A673 (cell line): ENCODE measurements around the gene SLC23A2. TPM values are rescaled to one million over a fixed set of nuclear protein-coding genes. Genes with fewer than 3 reads are reported as not detected.

ENCODE experiments used
- BruUV-seq: library from RNA; stranded (reverse); fragments of 400-500 nt; replicated peaks from 2 replicates; lab custom pipeline; 2021; lab: Mats Ljungman, UMichigan
- CTCF ChIA-PET: fragments of 300-600 bp; sonication (Branson Sonifier 250); formaldehyde crosslinking; loops from one replicate; lab custom pipeline; 2022; ENCODE audit warnings: antibody characterized with exemption; lab: Charles Lee
- POLR2A ChIA-PET: fragments of 300-600 bp; sonication (Branson Sonifier 250); formaldehyde crosslinking; loops from one replicate; lab custom pipeline; 2022; ENCODE audit warnings: antibody characterized with exemption; ENCODE audit not compliant: low non-redundant PET; lab: Charles Lee
- DNase-seq: peaks from one replicate; pipeline ENCODE4 v3.0.0-alpha.2; 2015; ENCODE audit warnings: low spot score
- H3K27ac ChIP-seq: fragments of 200-600 bp; sonication (generic); 2 replicates; pipeline ENCODE4 v1.5.1; 2016; ENCODE audit warnings: mixed run types, low read depth, mild to moderate bottlenecking, mixed read lengths, antibody characterized with exemption, low read length; ENCODE audit not compliant: poor library complexity, severe bottlenecking
- H3K27me3 ChIP-seq: fragments of 200-600 bp; sonication (generic); replicated peaks from 2 replicates; pipeline ENCODE4 v1.6.1; 2017; ENCODE audit warnings: mixed run types, low read depth, mild to moderate bottlenecking, mixed read lengths, antibody characterized with exemption, low read length; ENCODE audit not compliant: insufficient read depth, poor library complexity
- H3K36me3 ChIP-seq: fragments of 200-600 bp; sonication (generic); 2 replicates; pipeline ENCODE4 v1.6.1; 2016; ENCODE audit warnings: mixed run types, mild to moderate bottlenecking, mixed read lengths, antibody characterized with exemption, low read length; ENCODE audit not compliant: insufficient read depth, poor library complexity, severe bottlenecking
- H3K4me1 ChIP-seq: fragments of 200-600 bp; sonication (generic); 2 replicates; pipeline ENCODE4 v1.6.1; 2017; ENCODE audit warnings: mixed run types, mild to moderate bottlenecking, mixed read lengths, antibody characterized with exemption, low read length; ENCODE audit not compliant: insufficient read depth, poor library complexity, severe bottlenecking
- H3K4me3 ChIP-seq: fragments of 200-600 bp; sonication (generic); 2 replicates; pipeline ENCODE4 v1.5.1; 2016; ENCODE audit warnings: low read depth, mixed run types, mild to moderate bottlenecking, mixed read lengths, low read length; ENCODE audit not compliant: poor library complexity, severe bottlenecking
- H3K9me3 ChIP-seq: fragments of 200-600 bp; sonication (generic); 2 replicates; pipeline ENCODE4 v1.6.1; 2016; ENCODE audit warnings: mixed run types, low read depth, mild to moderate bottlenecking, mixed read lengths, antibody characterized with exemption, low read length; ENCODE audit not compliant: poor library complexity, severe bottlenecking
- EZH2 ChIP-seq: fragments of 200-600 bp; sonication (generic); IDR thresholded peaks from 2 replicates; pipeline ENCODE4 v1.6.1; 2017; ENCODE audit warnings: borderline replicate concordance, low read depth, mild to moderate bottlenecking, mixed read lengths, antibody characterized with exemption, low read length; ENCODE audit not compliant: poor library complexity, severe bottlenecking
- intact Hi-C: fragments of 100-400 bp; cut with micrococcal nuclease; formaldehyde crosslinking; loops from one replicate; pipeline ENCODE4 v1.10.0; 2022; ENCODE audit not compliant: unreplicated experiment
- total RNA-seq: library from RNA; stranded (reverse); gene quantifications from 2 replicates; pipeline ENCODE4 v1.2.3, GENCODE V29; 2021
- TF ChIP-seq, protein P1 (sequence below): fragments of 300-800, 200-600 bp; sonication (generic); conservative IDR thresholded peaks from 2 replicates; pipeline ENCODE4 v1.5.1; 2017; ENCODE audit warnings: low read depth, mild to moderate bottlenecking, antibody characterized with exemption, low read length, moderate library complexity, mixed read lengths

SLC23A2 gene
- total RNA-seq, 1 experiment from 2014 or later: 29.4 TPM

DNA sequence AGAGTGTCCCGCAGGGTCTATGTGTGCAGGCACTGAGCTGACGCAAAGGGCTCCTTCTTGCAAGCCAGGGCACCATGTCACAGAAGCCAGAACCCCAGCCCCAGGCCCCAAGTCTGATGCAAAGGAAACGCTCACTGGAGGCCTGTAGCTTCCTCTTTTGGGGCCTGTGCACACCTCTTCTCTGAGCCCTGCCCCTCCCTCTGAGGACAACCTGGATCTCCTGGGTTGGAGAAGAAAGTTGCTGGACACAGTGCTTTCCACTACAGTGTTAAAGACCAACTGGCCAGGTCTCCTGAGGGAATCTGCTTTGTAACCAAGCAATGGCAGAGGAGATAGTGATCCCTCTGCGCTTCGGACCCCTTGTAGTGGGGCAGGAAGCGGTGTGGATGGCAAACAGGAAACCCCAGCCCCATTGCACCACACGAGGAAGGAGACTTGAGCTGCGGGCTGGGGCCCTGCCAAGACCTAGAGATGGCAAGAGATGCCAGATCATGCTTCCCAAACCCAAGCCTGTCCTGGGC, 189.6 kb downstream of the SLC23A2 start:
- intact Hi-C loops: no loop called here
- CTCF ChIA-PET: no interaction called here

DNA sequence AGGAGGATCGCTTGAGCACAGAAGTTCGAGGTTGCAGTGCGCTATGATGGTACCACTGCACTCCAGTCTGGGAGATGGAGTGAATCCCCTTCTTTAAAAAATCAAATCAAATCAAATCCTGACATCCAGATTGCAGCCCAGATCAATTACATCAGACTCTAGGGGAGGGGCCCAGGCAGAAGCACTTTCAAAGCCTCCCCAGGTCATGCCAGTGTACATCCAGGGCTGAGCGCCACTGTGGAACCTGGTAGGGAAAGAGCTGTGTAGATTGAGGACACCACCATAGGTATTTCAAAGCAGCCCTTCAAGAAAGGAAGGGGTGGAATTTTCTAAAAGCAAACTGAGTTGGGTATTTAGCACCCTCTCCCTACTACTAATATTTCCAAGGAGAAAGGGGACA, 190.1 kb downstream of the SLC23A2 start:
- H3K27ac ChIP-seq: no peak overlapping the region
- no TSS peak for BruUV-seq
- no peaks in the 10 kb centered on the region for H3K9me3 ChIP-seq
- no peak for DNase-seq
- POLR2A ChIA-PET: no interaction called here
- H3K4me1 ChIP-seq: no peaks in the 10 kb centered on the region
- H3K27me3 ChIP-seq: no peaks in the 10 kb centered on the region
- intact Hi-C loops: no loop called here
- CTCF ChIA-PET: no interaction called here
- H3K36me3 ChIP-seq: no peaks in the 10 kb centered on the region
- no peak for TF ChIP-seq EZH2
- TF ChIP-seq, protein P1, sequence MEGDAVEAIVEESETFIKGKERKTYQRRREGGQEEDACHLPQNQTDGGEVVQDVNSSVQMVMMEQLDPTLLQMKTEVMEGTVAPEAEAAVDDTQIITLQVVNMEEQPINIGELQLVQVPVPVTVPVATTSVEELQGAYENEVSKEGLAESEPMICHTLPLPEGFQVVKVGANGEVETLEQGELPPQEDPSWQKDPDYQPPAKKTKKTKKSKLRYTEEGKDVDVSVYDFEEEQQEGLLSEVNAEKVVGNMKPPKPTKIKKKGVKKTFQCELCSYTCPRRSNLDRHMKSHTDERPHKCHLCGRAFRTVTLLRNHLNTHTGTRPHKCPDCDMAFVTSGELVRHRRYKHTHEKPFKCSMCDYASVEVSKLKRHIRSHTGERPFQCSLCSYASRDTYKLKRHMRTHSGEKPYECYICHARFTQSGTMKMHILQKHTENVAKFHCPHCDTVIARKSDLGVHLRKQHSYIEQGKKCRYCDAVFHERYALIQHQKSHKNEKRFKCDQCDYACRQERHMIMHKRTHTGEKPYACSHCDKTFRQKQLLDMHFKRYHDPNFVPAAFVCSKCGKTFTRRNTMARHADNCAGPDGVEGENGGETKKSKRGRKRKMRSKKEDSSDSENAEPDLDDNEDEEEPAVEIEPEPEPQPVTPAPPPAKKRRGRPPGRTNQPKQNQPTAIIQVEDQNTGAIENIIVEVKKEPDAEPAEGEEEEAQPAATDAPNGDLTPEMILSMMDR: no peak
- H3K4me3 ChIP-seq: no peak overlapping the region

More for the DNA sequence above, 189.6 kb downstream of the SLC23A2 start:
- Histone ChIP-seq H3K27ac (no peak overlapping the region), H3K27me3 (no peaks in the 10 kb centered on the region), H3K36me3 (no peaks in the 10 kb centered on the region), H3K4me3 (no peak overlapping the region), H3K4me1 (no peaks in the 10 kb centered on the region), H3K9me3 (no peaks in the 10 kb centered on the region)
- TF ChIP-seq EZH2: no peak
- TF ChIP-seq, protein P1: no peak
- POLR2A ChIA-PET: no interaction called here
- DNase-seq: no peak
- BruUV-seq: no TSS peak

DNA sequence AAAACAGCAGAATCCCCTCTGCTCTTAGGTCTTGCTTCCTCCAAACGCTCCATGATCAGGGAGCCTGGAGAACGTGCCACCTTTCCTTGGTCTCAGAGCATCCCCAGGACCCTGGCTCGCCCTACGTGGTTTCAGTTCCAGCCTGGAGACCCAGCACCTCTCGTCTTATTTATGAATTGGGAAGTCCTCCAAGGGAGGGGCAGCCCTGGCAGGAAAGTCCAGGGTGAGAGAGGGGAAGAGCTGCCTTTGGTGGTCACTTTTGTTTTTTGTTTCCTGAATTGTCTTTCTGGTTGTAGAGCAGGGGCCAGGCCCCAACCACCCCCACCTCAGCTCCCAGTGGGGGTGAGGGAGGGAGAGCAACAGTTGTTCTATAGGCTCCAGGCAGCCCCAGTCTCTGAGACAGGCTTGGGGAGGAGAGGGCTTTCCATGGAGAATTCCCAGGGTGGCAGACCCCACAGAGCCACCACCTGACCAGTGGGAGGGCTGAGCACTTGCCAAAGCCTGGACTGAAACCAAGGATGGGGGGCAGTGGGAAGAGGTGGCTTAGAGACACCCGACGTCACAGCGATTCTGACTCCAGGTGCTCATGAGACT, 190.8 kb downstream of the SLC23A2 start:
- no peaks in the 10 kb centered on the region for H3K4me1 ChIP-seq
- ChIA-PET CTCF (no interaction called here), POLR2A (no interaction called here)
- no peaks in the 10 kb centered on the region for H3K9me3 ChIP-seq
- intact Hi-C loops: no loop called here
- H3K4me3 ChIP-seq: no peak overlapping the region
- DNase-seq: no peak
- no peak overlapping the region for H3K27ac ChIP-seq
- no peaks in the 10 kb centered on the region for H3K36me3 ChIP-seq
- no TSS peak for BruUV-seq
- TF ChIP-seq, protein P1: no peak
- no peak for TF ChIP-seq EZH2
- H3K27me3 ChIP-seq: no peaks in the 10 kb centered on the region
